ENCODE results near the gene MCAM.

DNA sequence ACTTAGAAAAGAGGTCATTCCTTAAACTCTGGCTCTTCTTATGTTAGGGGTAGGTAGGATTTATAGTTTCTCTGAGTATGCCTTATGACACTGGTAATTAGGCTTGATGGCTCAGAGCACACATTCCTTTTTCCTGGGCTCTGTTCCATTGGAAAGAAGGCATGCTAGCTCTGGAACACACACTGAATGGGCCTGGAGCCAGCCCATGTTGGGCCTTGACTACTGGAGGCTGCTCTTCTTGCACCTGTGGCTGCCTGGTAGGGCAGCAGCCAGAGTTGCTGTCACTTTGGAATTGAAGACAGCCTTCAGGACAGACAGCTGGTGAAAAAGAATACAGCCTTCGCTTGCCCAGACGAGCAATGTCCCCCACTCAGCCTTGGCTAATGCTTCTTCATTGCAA is 18.2 kb downstream of the MCAM start:
- no peak for TF ChIP-seq EZH2 (IDR thresholded peaks at IDR 0.05; ENCODE audit: insufficient read depth, poor library complexity, severe bottlenecking)
- TF ChIP-seq EZH2phosphoT487 (IDR thresholded peaks at IDR 0.05; ENCODE audit: insufficient read depth, low read depth) = no peak
